HEK293 (cell line): ENCODE data around the gene KLHL17.

Source experiments
- BCL11B ChIP-seq: fragments of 450-650 bp; formaldehyde crosslinking; IDR thresholded peaks from 2 replicates; pipeline ENCODE4 v1.5.1; 2016; ENCODE audit warnings: low read depth, missing biosample characterization, missing genetic modification characterization
- FEZF1 ChIP-seq: fragments of 450-650 bp; formaldehyde crosslinking; IDR thresholded peaks from 2 replicates; pipeline ENCODE4 v1.5.1; 2016; ENCODE audit warnings: missing biosample characterization, missing genetic modification characterization
- GLIS2 ChIP-seq: fragments of 450-650 bp; formaldehyde crosslinking; IDR thresholded peaks from 2 replicates; pipeline ENCODE4 v1.5.1; 2016; ENCODE audit warnings: missing biosample characterization, missing genetic modification characterization
- IKZF3 ChIP-seq: fragments of 450-650 bp; IDR thresholded peaks from 2 replicates; pipeline ENCODE4 v1.5.0; 2018; ENCODE audit warnings: missing biosample characterization, mild to moderate bottlenecking, missing genetic modification characterization, moderate library complexity
- OSR2 ChIP-seq: fragments of 450-650 bp; formaldehyde crosslinking; IDR thresholded peaks from 2 replicates; pipeline ENCODE4 v1.5.1; 2016; ENCODE audit warnings: missing biosample characterization, missing genetic modification characterization
- ZBTB1 ChIP-seq: fragments of 450-650 bp; formaldehyde crosslinking; IDR thresholded peaks from 2 replicates; pipeline ENCODE4 v1.5.1; 2016; ENCODE audit warnings: missing biosample characterization, missing genetic modification characterization
- ZBTB20 ChIP-seq: fragments of 450-650 bp; formaldehyde crosslinking; IDR thresholded peaks from 2 replicates; pipeline ENCODE4 v1.5.1; 2016; ENCODE audit warnings: missing biosample characterization, missing genetic modification characterization
- ZBTB8A ChIP-seq: fragments of 450-650 bp; formaldehyde crosslinking; IDR thresholded peaks from 2 replicates; pipeline ENCODE4 v1.5.1; 2016; ENCODE audit warnings: missing biosample characterization, missing genetic modification characterization
- ZNF10 ChIP-seq: fragments of 450-650 bp; formaldehyde crosslinking; IDR thresholded peaks from 2 replicates; pipeline ENCODE4 v1.5.1; 2017; ENCODE audit warnings: missing biosample characterization, missing genetic modification characterization
- ZNF155 ChIP-seq: fragments of 450-650 bp; formaldehyde crosslinking; IDR thresholded peaks from 2 replicates; pipeline ENCODE4 v1.5.1; 2016; ENCODE audit warnings: missing biosample characterization, missing genetic modification characterization
- ZNF175 ChIP-seq: fragments of 450-650 bp; formaldehyde crosslinking; IDR thresholded peaks from 2 replicates; pipeline ENCODE4 v1.5.1; 2016; ENCODE audit warnings: missing biosample characterization, missing genetic modification characterization
- ZNF266 ChIP-seq: fragments of 450-650 bp; formaldehyde crosslinking; IDR thresholded peaks from 2 replicates; pipeline ENCODE4 v1.5.1; 2016; ENCODE audit warnings: missing biosample characterization, missing genetic modification characterization, low read depth
- ZNF302 ChIP-seq: fragments of 450-650 bp; formaldehyde crosslinking; IDR thresholded peaks from 2 replicates; pipeline ENCODE4 v1.5.1; 2016; ENCODE audit warnings: missing biosample characterization, missing genetic modification characterization, low read depth
- ZNF324 ChIP-seq: fragments of 450-650 bp; formaldehyde crosslinking; IDR thresholded peaks from 2 replicates; pipeline ENCODE4 v1.5.1; 2016; ENCODE audit warnings: missing biosample characterization, missing genetic modification characterization
- ZNF341 ChIP-seq: fragments of 450-650 bp; formaldehyde crosslinking; IDR thresholded peaks from 2 replicates; pipeline ENCODE4; 2016; ENCODE audit warnings: low read depth, missing biosample characterization, missing genetic modification characterization
- ZNF354C ChIP-seq: fragments of 450-650 bp; formaldehyde crosslinking; IDR thresholded peaks from 2 replicates; pipeline ENCODE4 v1.5.1; 2016; ENCODE audit warnings: missing biosample characterization, missing genetic modification characterization, low read depth, borderline replicate concordance
- ZNF404 ChIP-seq: fragments of 450-650 bp; formaldehyde crosslinking; IDR thresholded peaks from 2 replicates; pipeline ENCODE4 v1.5.1; 2017; ENCODE audit warnings: missing biosample characterization, missing genetic modification characterization
- ZNF558 ChIP-seq: fragments of 450-650 bp; formaldehyde crosslinking; IDR thresholded peaks from 2 replicates; pipeline ENCODE4 v1.5.1; 2016; ENCODE audit warnings: missing biosample characterization, missing genetic modification characterization
- ZNF621 ChIP-seq: fragments of 450-650 bp; formaldehyde crosslinking; IDR thresholded peaks from 2 replicates; pipeline ENCODE4 v1.5.1; 2017; ENCODE audit warnings: missing biosample characterization, missing genetic modification characterization
- ZNF654 ChIP-seq: fragments of 450-650 bp; formaldehyde crosslinking; IDR thresholded peaks from 2 replicates; pipeline ENCODE4 v1.5.1; 2016; ENCODE audit warnings: low read depth, missing biosample characterization, missing genetic modification characterization
- ZNF658 ChIP-seq: fragments of 450-650 bp; formaldehyde crosslinking; IDR thresholded peaks from 2 replicates; pipeline ENCODE4; 2016; ENCODE audit warnings: missing biosample characterization, missing genetic modification characterization
- ZNF664 ChIP-seq: fragments of 450-650 bp; formaldehyde crosslinking; IDR thresholded peaks from 2 replicates; pipeline ENCODE4 v1.5.1; 2016; ENCODE audit warnings: missing biosample characterization, missing genetic modification characterization
- ZNF768 ChIP-seq: fragments of 450-650 bp; formaldehyde crosslinking; IDR thresholded peaks from 2 replicates; pipeline ENCODE4 v1.5.1; 2018; ENCODE audit warnings: missing biosample characterization, mild to moderate bottlenecking, missing genetic modification characterization
- ZNF777 ChIP-seq: fragments of 450-650 bp; formaldehyde crosslinking; IDR thresholded peaks from 2 replicates; pipeline ENCODE4 v1.5.1; 2017; ENCODE audit warnings: missing biosample characterization, missing genetic modification characterization, borderline replicate concordance
- TF ChIP-seq, protein P1 (sequence below): fragments of 450-650 bp; formaldehyde crosslinking; IDR thresholded peaks from 2 replicates; pipeline ENCODE4 v1.5.1; 2016; ENCODE audit warnings: missing biosample characterization, missing genetic modification characterization
- TF ChIP-seq, protein P2 (sequence below): fragments of 450-650 bp; formaldehyde crosslinking; IDR thresholded peaks from 2 replicates; pipeline ENCODE4 v1.5.1; 2016; ENCODE audit warnings: missing biosample characterization, missing genetic modification characterization
- TF ChIP-seq, protein P3 (sequence below): fragments of 450-650 bp; formaldehyde crosslinking; IDR thresholded peaks from 2 replicates; pipeline ENCODE4 v1.5.1; 2016; ENCODE audit warnings: missing biosample characterization, missing genetic modification characterization
- TF ChIP-seq, protein P4 (sequence below): fragments of 450-650 bp; formaldehyde crosslinking; IDR thresholded peaks from 2 replicates; pipeline ENCODE4 v1.5.1; 2016; ENCODE audit warnings: missing biosample characterization, missing genetic modification characterization
- TF ChIP-seq, protein P5 (sequence below): fragments of 450-650 bp; formaldehyde crosslinking; IDR thresholded peaks from 2 replicates; pipeline ENCODE4 v1.5.1; 2017; ENCODE audit warnings: missing biosample characterization, missing genetic modification characterization
- TF ChIP-seq, protein P6 (sequence below): sonication (generic); formaldehyde crosslinking; IDR thresholded peaks from 2 replicates; pipeline ENCODE4 v1.8.1; 2022; ENCODE audit warnings: mild to moderate bottlenecking, moderate library complexity, missing genetic modification reagents

Gene KLHL17

DNA sequence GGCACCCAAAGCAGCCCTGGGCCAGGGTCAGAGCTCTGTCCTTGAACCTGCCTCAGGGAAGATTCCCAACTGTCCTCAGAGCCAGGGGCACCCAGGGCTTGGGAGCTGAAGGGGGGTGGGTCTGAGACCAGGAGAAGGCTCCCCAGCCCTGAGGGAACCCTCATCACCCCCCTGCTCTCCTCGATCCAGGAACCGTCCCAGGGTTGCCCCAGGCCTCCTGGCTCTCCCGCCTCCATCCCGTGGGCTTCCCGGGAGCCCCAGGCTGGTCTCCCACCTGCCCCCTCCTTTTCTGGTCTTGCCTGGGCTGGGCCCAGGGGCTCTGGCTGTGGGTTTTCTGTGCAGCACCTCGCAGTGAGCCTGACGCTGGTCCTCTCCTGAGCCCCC lies 43.3 kb upstream of the KLHL17 start (continued):
- TF ChIP-seq ZNF558 (no peak), ZNF621 (no peak), ZNF658 (no peak), ZNF266 (tag by site-specific recombination) (no peak), ZBTB1 (tag by site-specific recombination) (no peak), ZNF768 (0 out of 2 replicates have a peak, but pooled peaks have one; percentile 52), ZNF664 (tag by site-specific recombination) (no peak), IKZF3 (tag by site-specific recombination) (peak; percentile 86), FEZF1 (no peak), ZNF654 (no peak), ZNF404 (tag by site-specific recombination) (no peak), ZNF341 (tag by site-specific recombination) (no peak), ZNF155 (tag by site-specific recombination) (no peak), ZBTB20 (tag by site-specific recombination) (0 out of 2 replicates have a peak, but pooled peaks have one; percentile 30), ZNF10 (tag by site-specific recombination) (no peak), ZNF302 (tag by site-specific recombination) (no peak), BCL11B (tag by site-specific recombination) (0 out of 2 replicates have a peak, but pooled peaks have one; percentile 18), ZNF354C (tag by site-specific recombination) (no peak), OSR2 (tag by site-specific recombination) (no peak), ZNF175 (tag by site-specific recombination) (no peak), GLIS2 (tag by site-specific recombination) (no peak), ZNF324 (no peak), ZNF777 (tag by site-specific recombination) (no peak), ZBTB8A (tag by site-specific recombination) (peak; percentile 68)
- TF ChIP-seq, protein P1, sequence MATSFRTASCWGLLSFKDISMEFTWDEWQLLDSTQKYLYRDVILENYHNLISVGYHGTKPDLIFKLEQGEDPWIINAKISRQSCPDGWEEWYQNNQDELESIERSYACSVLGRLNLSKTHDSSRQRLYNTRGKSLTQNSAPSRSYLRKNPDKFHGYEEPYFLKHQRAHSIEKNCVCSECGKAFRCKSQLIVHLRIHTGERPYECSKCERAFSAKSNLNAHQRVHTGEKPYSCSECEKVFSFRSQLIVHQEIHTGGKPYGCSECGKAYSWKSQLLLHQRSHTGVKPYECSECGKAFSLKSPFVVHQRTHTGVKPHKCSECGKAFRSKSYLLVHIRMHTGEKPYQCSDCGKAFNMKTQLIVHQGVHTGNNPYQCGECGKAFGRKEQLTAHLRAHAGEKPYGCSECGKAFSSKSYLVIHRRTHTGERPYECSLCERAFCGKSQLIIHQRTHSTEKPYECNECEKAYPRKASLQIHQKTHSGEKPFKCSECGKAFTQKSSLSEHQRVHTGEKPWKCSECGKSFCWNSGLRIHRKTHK (tag by site-specific recombination): no peak
- TF ChIP-seq, protein P2, sequence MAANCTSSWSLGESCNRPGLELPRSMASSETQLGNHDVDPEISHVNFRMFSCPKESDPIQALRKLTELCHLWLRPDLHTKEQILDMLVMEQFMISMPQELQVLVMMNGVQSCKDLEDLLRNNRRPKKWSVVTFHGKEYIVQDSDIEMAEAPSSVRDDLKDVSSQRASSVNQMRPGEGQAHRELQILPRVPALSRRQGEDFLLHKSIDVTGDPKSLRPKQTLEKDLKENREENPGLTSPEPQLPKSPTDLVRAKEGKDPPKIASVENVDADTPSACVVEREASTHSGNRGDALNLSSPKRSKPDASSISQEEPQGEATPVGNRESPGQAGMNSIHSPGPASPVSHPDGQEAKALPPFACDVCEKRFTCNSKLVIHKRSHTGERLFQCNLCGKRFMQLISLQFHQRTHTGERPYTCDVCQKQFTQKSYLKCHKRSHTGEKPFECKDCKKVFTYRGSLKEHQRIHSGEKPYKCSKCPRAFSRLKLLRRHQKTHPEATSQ: no peak
- TF ChIP-seq, protein P3, sequence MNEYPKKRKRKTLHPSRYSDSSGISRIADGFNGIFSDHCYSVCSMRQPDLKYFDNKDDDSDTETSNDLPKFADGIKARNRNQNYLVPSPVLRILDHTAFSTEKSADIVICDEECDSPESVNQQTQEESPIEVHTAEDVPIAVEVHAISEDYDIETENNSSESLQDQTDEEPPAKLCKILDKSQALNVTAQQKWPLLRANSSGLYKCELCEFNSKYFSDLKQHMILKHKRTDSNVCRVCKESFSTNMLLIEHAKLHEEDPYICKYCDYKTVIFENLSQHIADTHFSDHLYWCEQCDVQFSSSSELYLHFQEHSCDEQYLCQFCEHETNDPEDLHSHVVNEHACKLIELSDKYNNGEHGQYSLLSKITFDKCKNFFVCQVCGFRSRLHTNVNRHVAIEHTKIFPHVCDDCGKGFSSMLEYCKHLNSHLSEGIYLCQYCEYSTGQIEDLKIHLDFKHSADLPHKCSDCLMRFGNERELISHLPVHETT (tag by site-specific recombination): no peak
- TF ChIP-seq, protein P4, sequence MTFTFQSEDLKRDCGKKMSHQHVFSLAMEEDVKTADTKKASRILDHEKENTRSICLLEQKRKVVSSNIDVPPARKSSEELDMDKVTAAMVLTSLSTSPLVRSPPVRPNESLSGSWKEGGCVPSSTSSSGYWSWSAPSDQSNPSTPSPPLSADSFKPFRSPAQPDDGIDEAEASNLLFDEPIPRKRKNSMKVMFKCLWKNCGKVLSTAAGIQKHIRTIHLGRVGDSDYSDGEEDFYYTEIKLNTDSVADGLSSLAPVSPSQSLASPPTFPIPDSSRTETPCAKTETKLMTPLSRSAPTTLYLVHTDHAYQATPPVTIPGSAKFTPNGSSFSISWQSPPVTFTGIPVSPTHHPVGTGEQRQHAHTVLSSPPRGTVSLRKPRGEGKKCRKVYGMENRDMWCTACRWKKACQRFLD (tag by site-specific recombination): no peak
- TF ChIP-seq, protein P5, sequence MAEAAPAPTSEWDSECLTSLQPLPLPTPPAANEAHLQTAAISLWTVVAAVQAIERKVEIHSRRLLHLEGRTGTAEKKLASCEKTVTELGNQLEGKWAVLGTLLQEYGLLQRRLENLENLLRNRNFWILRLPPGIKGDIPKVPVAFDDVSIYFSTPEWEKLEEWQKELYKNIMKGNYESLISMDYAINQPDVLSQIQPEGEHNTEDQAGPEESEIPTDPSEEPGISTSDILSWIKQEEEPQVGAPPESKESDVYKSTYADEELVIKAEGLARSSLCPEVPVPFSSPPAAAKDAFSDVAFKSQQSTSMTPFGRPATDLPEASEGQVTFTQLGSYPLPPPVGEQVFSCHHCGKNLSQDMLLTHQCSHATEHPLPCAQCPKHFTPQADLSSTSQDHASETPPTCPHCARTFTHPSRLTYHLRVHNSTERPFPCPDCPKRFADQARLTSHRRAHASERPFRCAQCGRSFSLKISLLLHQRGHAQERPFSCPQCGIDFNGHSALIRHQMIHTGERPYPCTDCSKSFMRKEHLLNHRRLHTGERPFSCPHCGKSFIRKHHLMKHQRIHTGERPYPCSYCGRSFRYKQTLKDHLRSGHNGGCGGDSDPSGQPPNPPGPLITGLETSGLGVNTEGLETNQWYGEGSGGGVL (tag by site-specific recombination): peak; percentile 72
- TF ChIP-seq, protein P6, sequence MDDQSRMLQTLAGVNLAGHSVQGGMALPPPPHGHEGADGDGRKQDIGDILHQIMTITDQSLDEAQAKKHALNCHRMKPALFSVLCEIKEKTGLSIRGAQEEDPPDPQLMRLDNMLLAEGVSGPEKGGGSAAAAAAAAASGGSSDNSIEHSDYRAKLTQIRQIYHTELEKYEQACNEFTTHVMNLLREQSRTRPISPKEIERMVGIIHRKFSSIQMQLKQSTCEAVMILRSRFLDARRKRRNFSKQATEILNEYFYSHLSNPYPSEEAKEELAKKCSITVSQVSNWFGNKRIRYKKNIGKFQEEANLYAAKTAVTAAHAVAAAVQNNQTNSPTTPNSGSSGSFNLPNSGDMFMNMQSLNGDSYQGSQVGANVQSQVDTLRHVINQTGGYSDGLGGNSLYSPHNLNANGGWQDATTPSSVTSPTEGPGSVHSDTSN (CRISPR knock-in tag): no peak
